ENCODE results near the gene NCOA1.

Gene NCOA1

DNA sequence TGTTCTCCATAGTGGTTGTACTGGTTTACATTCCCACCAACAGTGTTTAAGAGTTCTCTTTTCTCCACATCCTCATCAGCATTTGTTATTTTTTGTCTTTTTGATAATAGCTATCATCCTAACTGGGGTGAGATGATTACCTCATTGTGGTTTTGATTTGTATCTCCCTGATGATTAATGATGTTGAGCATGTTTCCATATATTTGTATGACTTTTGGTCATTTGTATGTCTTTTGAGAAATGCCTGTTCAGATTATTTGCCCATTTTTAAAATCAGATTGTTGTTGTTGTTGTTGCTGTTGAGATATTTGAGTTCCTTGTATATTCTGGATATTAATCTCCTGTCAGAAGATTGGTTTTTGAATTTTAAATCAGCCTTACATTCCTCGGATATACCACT is 147.5 kb downstream of the NCOA1 start:
- H3K4me3 ChIP-seq (ENCODE audit: low read depth, low read length), result no peak overlapping the region
- DNase-seq (ENCODE audit: low read depth), result no peak
- TF ChIP-seq, protein P1, sequence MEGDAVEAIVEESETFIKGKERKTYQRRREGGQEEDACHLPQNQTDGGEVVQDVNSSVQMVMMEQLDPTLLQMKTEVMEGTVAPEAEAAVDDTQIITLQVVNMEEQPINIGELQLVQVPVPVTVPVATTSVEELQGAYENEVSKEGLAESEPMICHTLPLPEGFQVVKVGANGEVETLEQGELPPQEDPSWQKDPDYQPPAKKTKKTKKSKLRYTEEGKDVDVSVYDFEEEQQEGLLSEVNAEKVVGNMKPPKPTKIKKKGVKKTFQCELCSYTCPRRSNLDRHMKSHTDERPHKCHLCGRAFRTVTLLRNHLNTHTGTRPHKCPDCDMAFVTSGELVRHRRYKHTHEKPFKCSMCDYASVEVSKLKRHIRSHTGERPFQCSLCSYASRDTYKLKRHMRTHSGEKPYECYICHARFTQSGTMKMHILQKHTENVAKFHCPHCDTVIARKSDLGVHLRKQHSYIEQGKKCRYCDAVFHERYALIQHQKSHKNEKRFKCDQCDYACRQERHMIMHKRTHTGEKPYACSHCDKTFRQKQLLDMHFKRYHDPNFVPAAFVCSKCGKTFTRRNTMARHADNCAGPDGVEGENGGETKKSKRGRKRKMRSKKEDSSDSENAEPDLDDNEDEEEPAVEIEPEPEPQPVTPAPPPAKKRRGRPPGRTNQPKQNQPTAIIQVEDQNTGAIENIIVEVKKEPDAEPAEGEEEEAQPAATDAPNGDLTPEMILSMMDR (IDR thresholded peaks at IDR 0.05; ENCODE audit: insufficient read depth, low read depth, low read length, missing control alignments), result no peak

DNA sequence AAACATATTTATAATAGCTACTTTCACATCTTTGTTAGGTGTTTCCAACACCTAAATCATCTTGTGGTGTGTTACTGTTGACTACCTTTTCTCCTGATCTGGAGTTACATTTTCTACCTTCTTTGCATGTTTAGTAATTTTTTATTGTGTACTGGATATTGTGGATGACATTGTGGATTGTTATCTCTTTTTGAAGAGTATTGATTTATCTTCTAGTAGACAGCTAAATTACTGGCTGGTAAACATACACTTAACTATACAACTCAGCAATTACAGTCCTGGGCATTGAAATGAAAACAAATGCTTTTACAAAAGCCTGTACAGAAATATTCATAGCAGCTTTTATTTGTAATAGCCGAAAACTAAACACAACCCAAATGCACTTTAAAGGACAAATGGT is 151.3 kb downstream of the NCOA1 start:
- TF ChIP-seq, protein P1 (IDR thresholded peaks at IDR 0.05; ENCODE audit: insufficient read depth, low read depth, low read length, missing control alignments), result no peak
- no peak overlapping the region for H3K4me3 ChIP-seq (ENCODE audit: low read depth, low read length)
- DNase-seq (ENCODE audit: low read depth), result no peak

DNA sequence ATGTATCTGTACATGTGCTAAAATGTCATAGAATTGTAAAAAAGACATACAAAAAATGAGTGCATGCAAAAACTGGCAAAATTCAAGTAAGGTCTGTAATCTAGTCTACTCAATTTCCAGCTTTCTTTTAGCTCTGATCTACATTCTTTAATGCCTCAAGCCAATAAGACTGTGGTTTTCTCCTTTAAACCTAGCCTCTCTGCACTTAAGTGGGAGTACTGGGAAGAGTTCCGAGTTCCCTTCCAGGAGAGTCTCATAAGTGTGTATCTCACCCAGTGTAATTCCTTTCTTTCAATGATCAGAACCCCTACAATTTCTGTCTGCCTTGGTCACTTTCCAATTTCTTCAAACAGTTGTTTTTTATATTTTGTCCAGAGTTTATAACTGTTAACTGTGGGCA is 152.0 kb downstream of the NCOA1 start:
- no peak overlapping the region for H3K4me3 ChIP-seq (ENCODE audit: low read depth, low read length)
- TF ChIP-seq, protein P1 (IDR thresholded peaks at IDR 0.05; ENCODE audit: insufficient read depth, low read depth, low read length, missing control alignments), result no peak
- no peak for DNase-seq (ENCODE audit: low read depth)

DNA sequence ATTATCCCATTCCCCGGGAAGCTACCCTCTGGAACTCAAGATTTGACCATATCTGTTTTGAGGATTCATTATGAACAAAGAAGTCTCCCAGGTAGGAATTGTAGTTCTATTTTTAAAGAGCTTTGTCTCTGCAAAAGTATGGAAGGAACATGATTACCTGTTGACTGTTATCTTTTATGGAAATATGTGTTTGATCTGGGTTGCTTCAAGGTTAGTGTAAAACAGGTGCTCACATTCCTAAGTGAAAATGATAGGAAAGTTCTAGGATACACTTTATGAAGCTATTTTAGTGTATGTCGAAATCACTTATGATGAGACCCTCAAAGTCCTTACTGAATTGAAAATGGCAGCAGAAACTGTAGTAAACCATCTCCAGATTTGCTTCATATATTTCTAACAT is 153.0 kb downstream of the NCOA1 start:
- TF ChIP-seq, protein P1 (IDR thresholded peaks at IDR 0.05; ENCODE audit: insufficient read depth, low read depth, low read length, missing control alignments), result no peak
- H3K4me3 ChIP-seq (ENCODE audit: low read depth, low read length), result no peak overlapping the region
- DNase-seq (ENCODE audit: low read depth), result no peak

DNA sequence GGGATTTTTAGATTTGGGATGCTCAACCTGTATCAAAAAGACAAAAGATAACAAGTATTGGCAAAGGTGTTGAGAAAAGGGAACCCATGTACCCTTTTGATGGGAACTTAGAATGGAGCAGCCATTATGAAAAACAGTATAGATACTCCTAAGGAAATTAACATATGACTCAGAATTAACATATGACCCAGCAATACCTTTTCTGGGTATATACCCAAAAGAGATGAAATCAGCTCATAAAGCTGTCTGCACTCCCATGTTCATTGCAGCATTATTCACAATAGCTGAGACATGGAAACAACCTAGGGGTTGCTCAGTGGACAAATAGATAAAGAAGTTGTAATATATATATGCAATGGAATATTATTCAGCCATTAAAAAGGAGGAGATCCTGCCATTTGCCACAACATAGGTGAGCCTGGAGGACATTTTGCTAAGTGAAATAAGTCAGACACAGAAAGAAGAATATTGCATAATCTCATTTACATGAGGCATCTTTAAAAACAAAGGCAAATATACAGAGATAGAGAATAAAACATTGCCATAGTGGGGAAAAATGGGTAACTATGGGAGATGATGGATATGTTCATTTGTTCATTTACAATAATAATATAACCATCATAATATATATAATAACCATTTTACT is 160.1 kb downstream of the NCOA1 start:
- no peak overlapping the region for H3K4me3 ChIP-seq (ENCODE audit: low read depth, low read length)
- DNase-seq (ENCODE audit: low read depth), result no peak
- TF ChIP-seq, protein P1 (IDR thresholded peaks at IDR 0.05; ENCODE audit: insufficient read depth, low read depth, low read length, missing control alignments), result no peak

DNA sequence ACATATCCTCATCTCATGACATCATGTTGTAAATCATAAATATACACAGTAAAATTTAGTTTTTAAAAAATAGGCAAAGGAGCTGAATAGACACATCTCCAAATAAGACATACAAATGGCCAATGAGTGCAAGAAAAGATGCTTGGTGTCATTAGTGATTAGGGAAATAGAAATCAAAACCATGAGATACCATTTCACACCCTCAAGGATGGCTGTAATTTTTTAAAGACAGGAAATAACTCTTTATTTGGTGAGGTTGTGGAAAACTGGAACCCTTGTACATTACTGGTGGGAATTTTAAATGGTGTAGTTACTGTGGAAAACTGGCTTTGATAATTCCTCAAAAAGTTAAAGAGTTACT is 160.6 kb downstream of the NCOA1 start:
- no peak overlapping the region for H3K4me3 ChIP-seq (ENCODE audit: low read depth, low read length)
- DNase-seq (ENCODE audit: low read depth), result no peak
- TF ChIP-seq, protein P1 (IDR thresholded peaks at IDR 0.05; ENCODE audit: insufficient read depth, low read depth, low read length, missing control alignments), result no peak

Measured in GM12865 (cell line).